ENCODE measurements around the gene BCAS3. TPM values are rescaled to one million over a fixed set of nuclear protein-coding genes. Genes with fewer than 3 reads are reported as not detected.

Gene BCAS3
- total and polyA plus RNA-seq, 2 donors: 6.9 to 12.4 TPM

GRCh38 chr17:61420052-61420451, 742.4 kb downstream of the BCAS3 start:
- no peak for DNase-seq (ENCODE audit: low read depth in 6 of 9, low spot score in 9 of 9)
- H3K4me3 ChIP-seq (ENCODE audit: low read length in 2 of 2): no peak overlapping the region
- 71% methylated on average over 4 of the region's 4 CpGs for whole genome bisulfite sequencing
- peaks cover 0 to 4% of the 10 kb centered on the region in 2 donors for H3K4me1 ChIP-seq (ENCODE audit: control insufficient read depth in 2 of 2, insufficient read depth in 2 of 2, low read length in 2 of 2)
- peaks cover 17 to 74% of the 10 kb centered on the region in 2 donors for H3K27me3 ChIP-seq (ENCODE audit: control insufficient read depth in 2 of 2, insufficient read depth in 1 of 2, low read length in 1 of 2)
- no peak overlapping the region for H3K27ac ChIP-seq (ENCODE audit: low read depth in 1 of 2, low read length in 1 of 2)
- no peaks in the 10 kb centered on the region for H3K9me3 ChIP-seq (ENCODE audit: control insufficient read depth in 2 of 2, insufficient read depth in 1 of 2, low read length in 1 of 2)
- no peaks in the 10 kb centered on the region for H3K36me3 ChIP-seq (ENCODE audit: control insufficient read depth in 2 of 2, insufficient read depth in 2 of 2, low read length in 1 of 2)

DNA sequence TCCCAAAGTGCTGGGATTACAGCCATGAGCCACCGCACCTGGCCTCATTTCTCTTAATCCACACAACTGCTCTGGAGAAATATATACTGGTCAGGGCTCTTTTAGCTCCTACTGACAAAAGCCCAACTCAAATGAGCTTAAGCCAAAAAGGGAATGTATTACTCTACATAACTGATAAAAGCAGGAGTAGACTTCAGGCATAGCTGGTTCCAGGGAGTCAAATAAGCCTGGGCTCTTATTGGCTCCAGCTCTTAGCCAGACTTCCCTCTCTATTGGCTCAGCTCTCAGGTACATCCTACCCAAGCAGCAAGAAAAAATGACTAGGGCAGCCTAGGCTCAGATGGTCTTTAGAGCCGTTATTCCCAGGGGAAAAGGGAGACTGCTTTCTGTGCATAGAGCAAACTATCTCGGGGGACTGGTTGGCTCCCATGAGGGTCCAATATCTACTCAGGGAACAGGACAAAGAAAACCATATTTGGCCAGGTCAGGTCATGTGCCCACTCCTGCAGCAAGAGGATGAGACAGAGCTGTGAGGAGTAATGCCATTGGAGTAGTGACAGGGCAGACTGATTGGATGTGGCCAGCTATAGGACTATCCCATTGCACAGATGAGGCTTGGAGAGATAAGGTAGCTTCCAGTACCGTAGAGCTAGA, 743.2 kb downstream of the BCAS3 start:
- no peak for DNase-seq (ENCODE audit: low read depth in 6 of 9, low spot score in 9 of 9)
- Histone ChIP-seq H3K36me3 (ENCODE audit: control insufficient read depth in 2 of 2, insufficient read depth in 2 of 2, low read length in 1 of 2) (no peaks in the 10 kb centered on the region), H3K9me3 (ENCODE audit: control insufficient read depth in 2 of 2, insufficient read depth in 1 of 2, low read length in 1 of 2) (no peaks in the 10 kb centered on the region), H3K27ac (ENCODE audit: low read depth in 1 of 2, low read length in 1 of 2) (no peak overlapping the region), H3K27me3 (ENCODE audit: control insufficient read depth in 2 of 2, insufficient read depth in 1 of 2, low read length in 1 of 2) (peaks cover 14 to 73% of the 10 kb centered on the region in 2 donors), H3K4me3 (ENCODE audit: low read length in 2 of 2) (no peak overlapping the region), H3K4me1 (ENCODE audit: control insufficient read depth in 2 of 2, insufficient read depth in 2 of 2, low read length in 2 of 2) (peaks cover 0 to 4% of the 10 kb centered on the region in 2 donors)
- 95% methylated on average over 4 of the region's 4 CpGs for WGBS

- H3K27me3 ChIP-seq (ENCODE audit: control insufficient read depth in 2 of 2, insufficient read depth in 1 of 2, low read length in 1 of 2): peaks cover 13 to 70% of the 10 kb centered on the region in 2 donors
- H3K9me3 ChIP-seq (ENCODE audit: control insufficient read depth in 2 of 2, insufficient read depth in 1 of 2, low read length in 1 of 2): no peaks in the 10 kb centered on the region
- H3K4me3 ChIP-seq (ENCODE audit: low read length in 2 of 2): no peak overlapping the region
- H3K36me3 ChIP-seq (ENCODE audit: control insufficient read depth in 2 of 2, insufficient read depth in 2 of 2, low read length in 1 of 2): no peaks in the 10 kb centered on the region
- peaks cover 0 to 4% of the 10 kb centered on the region in 2 donors for H3K4me1 ChIP-seq (ENCODE audit: control insufficient read depth in 2 of 2, insufficient read depth in 2 of 2, low read length in 2 of 2)
- DNase-seq (ENCODE audit: low read depth in 6 of 9, low spot score in 9 of 9): no peak
- H3K27ac ChIP-seq (ENCODE audit: low read depth in 1 of 2, low read length in 1 of 2): no peak overlapping the region
- 93% methylated on average over 4 of the region's 4 CpGs for WGBS
These were observed 743.8 kb downstream of the BCAS3 start for GRCh38 chr17:61421460-61421859.

DNA sequence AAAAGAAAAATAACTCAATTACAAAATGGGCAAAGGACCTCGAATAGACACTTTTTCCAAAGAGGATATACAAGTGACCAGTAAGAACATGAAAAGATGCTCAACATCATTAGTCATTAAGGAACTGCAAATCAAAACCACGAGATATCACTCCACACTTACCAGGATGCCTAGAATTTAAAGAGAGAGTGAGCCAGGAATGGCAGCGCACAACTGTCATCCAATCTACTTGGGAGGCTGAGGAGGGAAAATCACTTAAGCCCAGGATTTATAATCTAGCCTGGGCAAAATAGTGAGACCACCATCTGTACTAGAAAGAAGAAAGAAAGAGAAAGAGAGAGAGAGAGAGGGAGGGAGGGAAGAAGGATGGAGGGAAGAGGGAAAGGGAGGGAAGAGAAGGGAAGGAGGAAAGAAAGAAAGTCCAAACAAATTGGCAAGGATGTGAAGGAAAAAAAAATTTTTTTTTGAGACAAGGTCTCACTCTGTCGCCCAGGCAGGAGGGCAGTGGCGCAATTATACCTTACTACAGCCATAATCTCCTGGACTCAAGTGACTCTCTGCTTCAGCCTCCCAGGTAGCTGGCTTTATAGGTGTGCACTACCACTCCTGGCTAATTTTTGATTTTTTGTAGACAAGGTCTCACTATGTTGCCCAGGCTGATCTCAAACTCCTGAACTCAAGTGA, 744.6 kb downstream of the BCAS3 start:
- no peaks in the 10 kb centered on the region for H3K4me1 ChIP-seq (ENCODE audit: control insufficient read depth in 2 of 2, insufficient read depth in 2 of 2, low read length in 2 of 2)
- WGBS: 86% methylated on average over 5 of the region's 5 CpGs
- no peaks in the 10 kb centered on the region for H3K36me3 ChIP-seq (ENCODE audit: control insufficient read depth in 2 of 2, insufficient read depth in 2 of 2, low read length in 1 of 2)
- H3K27me3 ChIP-seq (ENCODE audit: control insufficient read depth in 2 of 2, insufficient read depth in 1 of 2, low read length in 1 of 2): peaks cover 9 to 65% of the 10 kb centered on the region in 2 donors
- H3K27ac ChIP-seq (ENCODE audit: low read depth in 1 of 2, low read length in 1 of 2): no peak overlapping the region
- no peaks in the 10 kb centered on the region for H3K9me3 ChIP-seq (ENCODE audit: control insufficient read depth in 2 of 2, insufficient read depth in 1 of 2, low read length in 1 of 2)
- no peak overlapping the region for H3K4me3 ChIP-seq (ENCODE audit: low read length in 2 of 2)
- DNase-seq (ENCODE audit: low read depth in 6 of 9, low spot score in 9 of 9): no peak

DNA sequence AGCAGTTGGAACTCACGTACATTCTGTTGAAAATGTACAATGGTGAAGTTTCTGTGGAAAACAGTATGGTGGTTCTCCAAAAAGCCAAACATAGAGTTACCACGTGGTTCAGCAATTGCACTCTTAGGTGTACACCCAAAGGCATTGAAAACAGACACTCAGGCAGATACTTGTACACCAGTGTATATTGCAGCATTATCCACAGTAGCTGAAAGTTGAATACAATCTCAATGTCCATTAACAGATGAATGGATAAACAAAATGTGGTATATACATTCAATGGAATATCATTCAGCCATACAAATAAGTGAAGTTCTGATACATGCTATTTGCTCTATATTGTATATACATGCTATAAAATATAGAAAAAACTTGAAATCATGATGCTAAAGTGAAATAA, 745.2 kb downstream of the BCAS3 start:
- 51% methylated on average over 2 of the region's 2 CpGs for WGBS
- Histone ChIP-seq H3K4me1 (ENCODE audit: control insufficient read depth in 2 of 2, insufficient read depth in 2 of 2, low read length in 2 of 2) (no peaks in the 10 kb centered on the region), H3K36me3 (ENCODE audit: control insufficient read depth in 2 of 2, insufficient read depth in 2 of 2, low read length in 1 of 2) (no peaks in the 10 kb centered on the region), H3K9me3 (ENCODE audit: control insufficient read depth in 2 of 2, insufficient read depth in 1 of 2, low read length in 1 of 2) (no peaks in the 10 kb centered on the region), H3K4me3 (ENCODE audit: low read length in 2 of 2) (no peak overlapping the region), H3K27ac (ENCODE audit: low read depth in 1 of 2, low read length in 1 of 2) (no peak overlapping the region), H3K27me3 (ENCODE audit: control insufficient read depth in 2 of 2, insufficient read depth in 1 of 2, low read length in 1 of 2) (peaks cover 9 to 63% of the 10 kb centered on the region in 2 donors)
- DNase-seq (ENCODE audit: low read depth in 6 of 9, low spot score in 9 of 9): no peak

GRCh38 chr17:61423967-61424649, 746.5 kb downstream of the BCAS3 start:
- WGBS: 93% methylated on average over 10 of the region's 10 CpGs
- Histone ChIP-seq H3K27ac (ENCODE audit: low read depth in 1 of 2, low read length in 1 of 2) (no peak overlapping the region), H3K9me3 (ENCODE audit: control insufficient read depth in 2 of 2, insufficient read depth in 1 of 2, low read length in 1 of 2) (no peaks in the 10 kb centered on the region), H3K36me3 (ENCODE audit: control insufficient read depth in 2 of 2, insufficient read depth in 2 of 2, low read length in 1 of 2) (no peaks in the 10 kb centered on the region), H3K4me1 (ENCODE audit: control insufficient read depth in 2 of 2, insufficient read depth in 2 of 2, low read length in 2 of 2) (no peaks in the 10 kb centered on the region), H3K27me3 (ENCODE audit: control insufficient read depth in 2 of 2, insufficient read depth in 1 of 2, low read length in 1 of 2) (peaks cover 9 to 59% of the 10 kb centered on the region in 2 donors), H3K4me3 (ENCODE audit: low read length in 2 of 2) (no peak overlapping the region)
- DNase-seq (ENCODE audit: low read depth in 6 of 9, low spot score in 9 of 9): no peak

GRCh38 chr17:61425682-61426481, 748.2 kb downstream of the BCAS3 start:
- Histone ChIP-seq H3K4me1 (ENCODE audit: control insufficient read depth in 2 of 2, insufficient read depth in 2 of 2, low read length in 2 of 2) (no peaks in the 10 kb centered on the region), H3K27ac (ENCODE audit: low read depth in 1 of 2, low read length in 1 of 2) (no peak overlapping the region), H3K9me3 (ENCODE audit: control insufficient read depth in 2 of 2, insufficient read depth in 1 of 2, low read length in 1 of 2) (no peaks in the 10 kb centered on the region), H3K4me3 (ENCODE audit: low read length in 2 of 2) (no peak overlapping the region), H3K27me3 (ENCODE audit: control insufficient read depth in 2 of 2, insufficient read depth in 1 of 2, low read length in 1 of 2) (peaks cover 5 to 42% of the 10 kb centered on the region in 2 donors), H3K36me3 (ENCODE audit: control insufficient read depth in 2 of 2, insufficient read depth in 2 of 2, low read length in 1 of 2) (no peaks in the 10 kb centered on the region)
- 65% methylated on average over 11 of the region's 11 CpGs for WGBS
- DNase-seq (ENCODE audit: low read depth in 6 of 9, low spot score in 9 of 9): no peak

DNA sequence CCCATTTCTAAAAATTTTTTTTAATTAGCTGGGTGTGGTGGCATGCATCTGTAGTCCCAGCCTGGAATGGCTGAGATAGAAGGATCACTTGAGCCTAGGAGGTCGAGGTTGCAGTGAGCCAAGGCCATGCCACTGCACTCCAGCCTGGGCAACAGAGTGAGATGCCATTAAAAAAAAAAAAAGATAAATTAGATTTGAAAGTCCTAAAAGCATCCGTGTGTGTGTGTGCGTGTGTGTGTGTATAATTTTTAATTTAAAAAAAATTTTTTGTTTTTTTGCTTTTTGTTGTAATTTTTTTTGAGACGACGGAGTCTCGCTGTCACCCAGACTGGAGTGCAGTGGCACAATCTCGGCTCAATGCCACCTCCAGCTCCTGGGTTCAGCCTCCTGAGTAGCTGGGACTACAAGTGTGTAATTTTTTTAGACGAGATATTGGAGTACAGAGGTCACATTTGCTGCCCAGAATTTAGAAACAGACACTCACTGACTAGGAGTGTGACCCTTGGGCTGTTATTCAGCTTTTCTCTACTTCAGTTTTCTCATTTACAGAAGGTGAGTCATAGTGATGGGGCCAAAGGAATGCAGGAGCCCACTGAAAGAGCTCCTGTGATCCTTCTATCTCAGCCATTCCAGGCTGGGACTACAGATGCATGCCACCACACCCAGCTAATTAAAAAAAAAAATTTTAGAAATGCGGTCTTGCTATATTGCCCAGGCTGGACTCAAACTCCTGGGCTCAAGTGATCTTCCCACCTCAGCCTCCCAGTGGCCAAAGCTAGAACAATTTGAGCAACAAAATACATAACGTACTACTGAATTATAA, 749.0 kb downstream of the BCAS3 start:
- WGBS: 94% methylated on average over 10 of the region's 10 CpGs
- Histone ChIP-seq H3K4me1 (ENCODE audit: control insufficient read depth in 2 of 2, insufficient read depth in 2 of 2, low read length in 2 of 2) (no peaks in the 10 kb centered on the region), H3K36me3 (ENCODE audit: control insufficient read depth in 2 of 2, insufficient read depth in 2 of 2, low read length in 1 of 2) (no peaks in the 10 kb centered on the region), H3K9me3 (ENCODE audit: control insufficient read depth in 2 of 2, insufficient read depth in 1 of 2, low read length in 1 of 2) (no peaks in the 10 kb centered on the region), H3K27ac (ENCODE audit: low read depth in 1 of 2, low read length in 1 of 2) (no peak overlapping the region), H3K27me3 (ENCODE audit: control insufficient read depth in 2 of 2, insufficient read depth in 1 of 2, low read length in 1 of 2) (peaks cover 5 to 36% of the 10 kb centered on the region in 2 donors), H3K4me3 (ENCODE audit: low read length in 2 of 2) (no peak overlapping the region)
- DNase-seq (ENCODE audit: low read depth in 6 of 9, low spot score in 9 of 9): no peak
